WTC11 (cell line): ENCODE data around the gene RANBP10. TPM values are rescaled to one million over a fixed set of nuclear protein-coding genes. Genes with fewer than 3 reads are reported as not detected.

Experiments used
- ATAC-seq: fragments of 200-7000 bp; cut with Tn5 transposase; 2 replicates; pipeline ENCODE4 v1.10.0; 2021; ENCODE audit warnings: mild to moderate bottlenecking, moderate library complexity
- CTCF ChIA-PET: fragments of 300-600 bp; sonication (Branson Sonifier 250); formaldehyde crosslinking; loops from one replicate; lab custom pipeline; 2021; ENCODE audit warnings: antibody characterized with exemption; lab: Charles Lee
- POLR2A ChIA-PET: fragments of 350-600 bp; sonication (Branson Sonifier 250); formaldehyde crosslinking; loops from one replicate; lab custom pipeline; 2021; ENCODE audit warnings: antibody characterized with exemption; lab: Charles Lee
- DNase-seq: peaks from one replicate; pipeline ENCODE4 v3.0.0; 2021; ENCODE audit warnings: low spot score
- H3K27ac Mint-ChIP-seq: 2 replicates; pipeline ENCODE4 v1.8.0; 2021; ENCODE audit warnings: mixed read lengths
- H3K27me3 Mint-ChIP-seq: 2 replicates; pipeline ENCODE4 v1.8.0; 2021; ENCODE audit warnings: low read depth, mild to moderate bottlenecking, moderate library complexity, mixed read lengths
- H3K36me3 Mint-ChIP-seq: 2 replicates; pipeline ENCODE4 v1.8.0; 2021; ENCODE audit warnings: mixed read lengths
- H3K4me1 Mint-ChIP-seq: 2 replicates; pipeline ENCODE4 v1.8.0; 2022; ENCODE audit warnings: mixed read lengths
- H3K4me3 Mint-ChIP-seq: 2 replicates; pipeline ENCODE4 v1.8.0; 2021; ENCODE audit warnings: mild to moderate bottlenecking, moderate library complexity, mixed read lengths
- H3K9me3 Mint-ChIP-seq: 2 replicates; pipeline ENCODE4 v1.8.0; 2021; ENCODE audit warnings: mixed read lengths
- ARID4B ChIP-seq: sonication (generic); formaldehyde crosslinking; IDR thresholded peaks from 2 replicates; pipeline ENCODE4 v1.8.0; 2023; ENCODE audit warnings: missing genetic modification reagents, mild to moderate bottlenecking, borderline replicate concordance
- E2F5 ChIP-seq: sonication (generic); formaldehyde crosslinking; IDR thresholded peaks from 2 replicates; pipeline ENCODE4 v1.8.1; 2022; ENCODE audit warnings: mild to moderate bottlenecking, moderate library complexity, missing genetic modification reagents
- ETV6 ChIP-seq: sonication (generic); formaldehyde crosslinking; IDR thresholded peaks from 2 replicates; pipeline ENCODE4 v1.8.1; 2022; ENCODE audit warnings: mild to moderate bottlenecking, missing genetic modification reagents
- FOXP4 ChIP-seq: sonication (generic); formaldehyde crosslinking; IDR thresholded peaks from 2 replicates; pipeline ENCODE4 v1.8.0; 2022; ENCODE audit warnings: mild to moderate bottlenecking, missing genetic modification reagents
- GABPB1 ChIP-seq: sonication (generic); formaldehyde crosslinking; IDR thresholded peaks from 2 replicates; pipeline ENCODE4 v1.8.1; 2023; ENCODE audit warnings: mild to moderate bottlenecking, missing genetic modification reagents
- GTF2I ChIP-seq: fragments of 250-450 bp; sonication (Bioruptor Pico); conservative IDR thresholded peaks from 2 replicates; pipeline ENCODE4 v1.4.0; 2021; ENCODE audit warnings: mild to moderate bottlenecking
- KAT7 ChIP-seq: sonication (generic); formaldehyde crosslinking; IDR thresholded peaks from 2 replicates; pipeline ENCODE4 v1.8.1; 2023; ENCODE audit warnings: missing genetic modification reagents, mild to moderate bottlenecking, borderline replicate concordance
- MAX ChIP-seq: sonication (generic); formaldehyde crosslinking; IDR thresholded peaks from 2 replicates; pipeline ENCODE4 v1.8.0; 2022; ENCODE audit warnings: mild to moderate bottlenecking, missing genetic modification reagents
- NFATC4 ChIP-seq: fragments of 250-450 bp; sonication (Bioruptor Pico); IDR thresholded peaks from 2 replicates; pipeline ENCODE4 v1.9.0; 2021; ENCODE audit warnings: mild to moderate bottlenecking
- SP1 ChIP-seq: sonication (generic); formaldehyde crosslinking; conservative IDR thresholded peaks from 2 replicates; pipeline ENCODE4 v1.8.1; 2022; ENCODE audit warnings: missing genetic modification reagents
- ZNF121 ChIP-seq: sonication (generic); formaldehyde crosslinking; IDR thresholded peaks from 2 replicates; pipeline ENCODE4 v1.8.0; 2023; ENCODE audit warnings: missing genetic modification reagents
- ZNF281 ChIP-seq: sonication (generic); formaldehyde crosslinking; IDR thresholded peaks from 2 replicates; pipeline ENCODE4 v1.8.0; 2023; ENCODE audit warnings: mild to moderate bottlenecking, missing genetic modification reagents
- ZNF425 ChIP-seq: fragments of 250-450 bp; sonication (Bioruptor Pico); conservative IDR thresholded peaks from 2 replicates; pipeline ENCODE4 v1.9.0; 2021; ENCODE audit warnings: mild to moderate bottlenecking
- ZSCAN18 ChIP-seq: fragments of 250-450 bp; sonication (Bioruptor Pico); IDR thresholded peaks from 2 replicates; pipeline ENCODE4 v2.1.2; 2022; ENCODE audit warnings: mild to moderate bottlenecking, moderate library complexity
- total RNA-seq: library from RNA; stranded (reverse); gene quantifications from 3 replicates; pipeline ENCODE4 v1.2.3, GENCODE V29; 2021

The RANBP10 gene
- total RNA-seq, 1 experiment from 2014 or later: 14.0 TPM

GRCh38 chr16:67834242-67834614 lies 27.9 kb upstream of the RANBP10 start:
- H3K4me3 Mint-ChIP-seq: peak overlapping the region; percentile 80
- no peak overlapping the region for H3K27ac Mint-ChIP-seq
- no peaks in the 10 kb centered on the region for H3K9me3 Mint-ChIP-seq
- H3K27me3 Mint-ChIP-seq: no peaks in the 10 kb centered on the region; the same call in 1 of the 2 replicates
- ChIA-PET CTCF (interaction anchor here (0.6 to 4.1 kb wide), 12 partner anchors 9 to 430 kb away, joined by 3 to 62 read pairs (median 4); partner anchors contain the start of gene SLC7A6), POLR2A (interaction anchor here (0.5 to 2.6 kb wide), 3 partner anchors 11 to 18 kb away, joined by 5 to 9 read pairs (median 6); partner anchors contain the start of gene NUTF2)
- no peak for TF ChIP-seq ZNF281 (CRISPR knock-in tag)
- TF ChIP-seq GTF2I (CRISPR knock-in tag): 0 out of 2 replicates have a peak, but pooled peaks have one; percentile 23
- TF ChIP-seq ZNF121 (CRISPR knock-in tag): peak; percentile 97
- DNase-seq: no peak
- peaks cover 12% of the 10 kb centered on the region for H3K36me3 Mint-ChIP-seq
- peaks cover 9% of the 10 kb centered on the region for H3K4me1 Mint-ChIP-seq
- ATAC-seq: no peak

- Mint-ChIP-seq H3K4me1 (peaks cover 9% of the 10 kb centered on the region), H3K27me3 (no peaks in the 10 kb centered on the region; the same call in 1 of the 2 replicates), H3K27ac (no peak overlapping the region), H3K36me3 (peaks cover 15% of the 10 kb centered on the region), H3K4me3 (peak overlapping the region; percentile 80), H3K9me3 (no peaks in the 10 kb centered on the region)
- CTCF ChIA-PET: interaction anchor here (0.5 to 4.1 kb wide), 14 partner anchors 8 to 431 kb away, joined by 3 to 62 read pairs (median 4); partner anchors contain the start of genes NRN1L and SLC7A6
- ATAC-seq: peak; percentile 99
- POLR2A ChIA-PET: interaction anchor here (1.1 to 2.6 kb wide), 3 partner anchors 12 to 17 kb away, joined by 3 to 9 read pairs (median 5); partner anchors contain the start of gene NUTF2
- DNase-seq: peak; percentile 96
- TF ChIP-seq KAT7 (CRISPR knock-in tag) (0 out of 2 replicates have a peak, but pooled peaks have one; percentile 60), E2F5 (CRISPR knock-in tag) (peak; percentile 92), MAX (CRISPR knock-in tag) (peak; percentile 81), ZNF425 (CRISPR knock-in tag) (no peak), SP1 (CRISPR knock-in tag) (peak; percentile 69), NFATC4 (CRISPR knock-in tag) (no peak), GABPB1 (peak; percentile 75), ETV6 (CRISPR knock-in tag) (peak; percentile 86; the same call in 1 of the 2 replicates), ZSCAN18 (no peak), ARID4B (CRISPR knock-in tag) (peak; percentile 90; the same call in 1 of the 2 replicates), FOXP4 (CRISPR knock-in tag) (peak; percentile 63; the same call in 1 of the 2 replicates)
Observed at GRCh38 chr16:67833415-67834241, 27.3 kb upstream of the RANBP10 start.
